ENCODE data around the gene RBP3. TPM values are rescaled to one million over a fixed set of nuclear protein-coding genes. Genes with fewer than 3 reads are reported as not detected.

RBP3 gene
- total RNA-seq, 2 experiments from 2014 or later, result not detected

GRCh38 chr10:47339186-47339735 lies 8.9 kb upstream of the RBP3 start:
- H3K36me3 Mint-ChIP-seq (ENCODE audit: low read depth), result no peaks in the 10 kb centered on the region
- H3K27me3 Mint-ChIP-seq, result peaks cover 4% of the 10 kb centered on the region
- DNase-seq, result no peak
- intact Hi-C loops (cut with DNase I, micrococcal nuclease), result no loop called here
- no peak overlapping the region for H3K4me3 Mint-ChIP-seq
- H3K9me3 Mint-ChIP-seq (ENCODE audit: low read depth), result no peaks in the 10 kb centered on the region
- POLR2A ChIA-PET, result no interaction called here
- H3K27ac Mint-ChIP-seq, result no peak overlapping the region
- no peaks in the 10 kb centered on the region for H3K4me1 Mint-ChIP-seq
- CTCF ChIA-PET, result interaction anchor here (0.9 to 1.9 kb wide), 3 partner anchors 291 to 318 kb away, joined by 3 to 28 read pairs (median 7); no protein-coding TSS in a partner anchor
- ATAC-seq, result no peak

GRCh38 chr10:47339759-47340607 lies 8.2 kb upstream of the RBP3 start:
- CTCF ChIA-PET, result interaction anchor here (0.6 to 1.9 kb wide), 13 partner anchors 14 to 346 kb away, joined by 3 to 28 read pairs (median 4); no protein-coding TSS in a partner anchor
- intact Hi-C loops (cut with DNase I, micrococcal nuclease), result loop anchor here (1.0 to 2.0 kb wide), 5 partner anchors 27 to 316 kb away; no protein-coding TSS in a partner anchor
- ATAC-seq, result peak; percentile 12
- POLR2A ChIA-PET, result no interaction called here
- H3K27me3 Mint-ChIP-seq, result peaks cover 4% of the 10 kb centered on the region
- H3K27ac Mint-ChIP-seq, result no peak overlapping the region
- no peak for DNase-seq
- no peaks in the 10 kb centered on the region for H3K9me3 Mint-ChIP-seq (ENCODE audit: low read depth)
- no peak overlapping the region for H3K4me3 Mint-ChIP-seq
- no peaks in the 10 kb centered on the region for H3K4me1 Mint-ChIP-seq
- no peaks in the 10 kb centered on the region for H3K36me3 Mint-ChIP-seq (ENCODE audit: low read depth)

GRCh38 chr10:47340608-47341170 lies 7.5 kb upstream of the RBP3 start:
- DNase-seq, result peak; percentile 84
- Mint-ChIP-seq H3K36me3 (ENCODE audit: low read depth) (no peaks in the 10 kb centered on the region), H3K27me3 (peaks cover 4% of the 10 kb centered on the region), H3K27ac (no peak overlapping the region), H3K9me3 (ENCODE audit: low read depth) (no peaks in the 10 kb centered on the region), H3K4me1 (no peaks in the 10 kb centered on the region), H3K4me3 (no peak overlapping the region)
- ChIA-PET CTCF (interaction anchor here (0.5 to 1.9 kb wide), 17 partner anchors 13 to 347 kb away, joined by 3 to 28 read pairs (median 3); no protein-coding TSS in a partner anchor), POLR2A (no interaction called here)
- peak; percentile 55 for ATAC-seq
- intact Hi-C loops (cut with DNase I, micrococcal nuclease), result loop anchor here (1.0 to 2.0 kb wide), 5 partner anchors 28 to 316 kb away; no protein-coding TSS in a partner anchor

- CTCF ChIA-PET, result interaction anchor here (0.5 to 0.7 kb wide), 2 partner anchors 134 to 296 kb away, joined by 3 to 4 read pairs; no protein-coding TSS in a partner anchor
- ATAC-seq (no peak), DNase-seq (no peak)
- Mint-ChIP-seq H3K27ac (no peak overlapping the region), H3K9me3 (ENCODE audit: low read depth) (no peaks in the 10 kb centered on the region), H3K4me3 (no peak overlapping the region), H3K4me1 (no peaks in the 10 kb centered on the region), H3K36me3 (ENCODE audit: low read depth) (no peaks in the 10 kb centered on the region), H3K27me3 (peaks cover 3% of the 10 kb centered on the region)
- POLR2A ChIA-PET, result no interaction called here
- intact Hi-C loops (cut with DNase I, micrococcal nuclease), result no loop called here
Measured at GRCh38 chr10:47344996-47345870, 2.9 kb upstream of the RBP3 start.

- intact Hi-C loops (cut with DNase I, micrococcal nuclease), result no loop called here
- POLR2A ChIA-PET, result no interaction called here
- H3K4me3 Mint-ChIP-seq, result no peak overlapping the region
- ATAC-seq, result no peak
- no peak overlapping the region for H3K27ac Mint-ChIP-seq
- H3K9me3 Mint-ChIP-seq (ENCODE audit: low read depth), result no peaks in the 10 kb centered on the region
- H3K36me3 Mint-ChIP-seq (ENCODE audit: low read depth), result no peaks in the 10 kb centered on the region
- H3K4me1 Mint-ChIP-seq, result no peaks in the 10 kb centered on the region
- H3K27me3 Mint-ChIP-seq, result no peaks in the 10 kb centered on the region
- DNase-seq, result no peak
- CTCF ChIA-PET, result interaction anchor here (1.0 kb wide), 1 partner anchor 299 kb away, joined by 3 read pairs; no protein-coding TSS in a partner anchor
Measured at GRCh38 chr10:47346581-47347302, 1.4 kb upstream of the RBP3 start.

GRCh38 chr10:47347303-47347675 lies 874 bp upstream of the RBP3 start:
- Mint-ChIP-seq H3K27ac (no peak overlapping the region), H3K4me3 (no peak overlapping the region), H3K9me3 (ENCODE audit: low read depth) (no peaks in the 10 kb centered on the region), H3K4me1 (no peaks in the 10 kb centered on the region), H3K27me3 (no peaks in the 10 kb centered on the region), H3K36me3 (ENCODE audit: low read depth) (no peaks in the 10 kb centered on the region)
- POLR2A ChIA-PET, result no interaction called here
- intact Hi-C loops (cut with DNase I, micrococcal nuclease), result no loop called here
- no peak for DNase-seq
- no peak for ATAC-seq
- CTCF ChIA-PET, result interaction anchor here (1.0 kb wide), 3 partner anchors 28 to 300 kb away, joined by 3 read pairs; no protein-coding TSS in a partner anchor

- no peaks in the 10 kb centered on the region for H3K4me1 Mint-ChIP-seq
- ChIA-PET CTCF (no interaction called here), POLR2A (no interaction called here)
- ATAC-seq, result no peak
- no peak for DNase-seq
- intact Hi-C loops (cut with DNase I, micrococcal nuclease), result no loop called here
- no peak overlapping the region for H3K27ac Mint-ChIP-seq
- no peaks in the 10 kb centered on the region for H3K9me3 Mint-ChIP-seq (ENCODE audit: low read depth)
- no peak overlapping the region for H3K4me3 Mint-ChIP-seq
- H3K27me3 Mint-ChIP-seq, result no peaks in the 10 kb centered on the region
- H3K36me3 Mint-ChIP-seq (ENCODE audit: low read depth), result no peaks in the 10 kb centered on the region
Measured at GRCh38 chr10:47348661-47349470, 703 bp downstream of the RBP3 start.

- Mint-ChIP-seq H3K4me3 (no peak overlapping the region), H3K4me1 (no peaks in the 10 kb centered on the region), H3K27me3 (no peaks in the 10 kb centered on the region), H3K9me3 (ENCODE audit: low read depth) (no peaks in the 10 kb centered on the region), H3K27ac (no peak overlapping the region), H3K36me3 (ENCODE audit: low read depth) (no peaks in the 10 kb centered on the region)
- no peak for DNase-seq
- ChIA-PET CTCF (no interaction called here), POLR2A (no interaction called here)
- intact Hi-C loops (cut with DNase I, micrococcal nuclease), result no loop called here
- ATAC-seq, result no peak
Measured at GRCh38 chr10:47349516-47349915, 1.4 kb downstream of the RBP3 start.

- CTCF ChIA-PET, result no interaction called here
- Mint-ChIP-seq H3K27ac (no peak overlapping the region), H3K4me3 (no peak overlapping the region), H3K27me3 (no peaks in the 10 kb centered on the region), H3K4me1 (no peaks in the 10 kb centered on the region), H3K36me3 (ENCODE audit: low read depth) (no peaks in the 10 kb centered on the region), H3K9me3 (ENCODE audit: low read depth) (no peaks in the 10 kb centered on the region)
- no peak for ATAC-seq
- POLR2A ChIA-PET, result no interaction called here
- no peak for DNase-seq
- intact Hi-C loops (cut with DNase I, micrococcal nuclease), result no loop called here
Measured at GRCh38 chr10:47349941-47350371, 1.8 kb downstream of the RBP3 start.

All from activated CD4-positive, alpha-beta T cell treated with anti-CD3 and anti-CD28 coated beads for 36 hours (primary cell).